GM12872 (cell line): ENCODE results near the gene SEC16A.

Experiments used
- CTCF ChIP-seq: IDR thresholded peaks from 3 replicates; pipeline ENCODE4 v1.5.1; 2011; ENCODE audit warnings: low read depth, mild to moderate bottlenecking, low read length, moderate library complexity; ENCODE audit not compliant: insufficient read depth

The SEC16A gene

GRCh38 chr9:136430588-136431234, 52.1 kb downstream of the SEC16A start:
- no peak for TF ChIP-seq CTCF

GRCh38 chr9:136429683-136430491, 53.0 kb downstream of the SEC16A start:
- TF ChIP-seq CTCF: no peak

- TF ChIP-seq CTCF: no peak
These were observed 53.7 kb downstream of the SEC16A start for GRCh38 chr9:136429075-136429628.

- no peak for TF ChIP-seq CTCF
These were observed 56.1 kb downstream of the SEC16A start for GRCh38 chr9:136426787-136427186.

GRCh38 chr9:136424750-136425362, 58.0 kb downstream of the SEC16A start:
- TF ChIP-seq CTCF: no peak

GRCh38 chr9:136423432-136424146, 59.3 kb downstream of the SEC16A start:
- TF ChIP-seq CTCF: no peak

GRCh38 chr9:136422876-136423275, 60.0 kb downstream of the SEC16A start:
- no peak for TF ChIP-seq CTCF
